H1 (cell line): ENCODE measurements around the gene C14orf132.

Source experiments
- BACH1 ChIP-seq: IDR thresholded peaks from 2 replicates; pipeline ENCODE4 v1.6.1; 2012; ENCODE audit warnings: low read length, improper control_type of control experiment
- E2F6 ChIP-seq: IDR thresholded peaks from 2 replicates; pipeline ENCODE4 v1.6.1; 2012; ENCODE audit warnings: inconsistent platforms
- EZH2 ChIP-seq: fragments of 200-600 bp; sonication (generic); IDR thresholded peaks from 2 replicates; pipeline ENCODE4 v1.7.1; 2012; ENCODE audit warnings: low read depth, mild to moderate bottlenecking, moderate library complexity, low read length, inconsistent platforms; ENCODE audit not compliant: severe bottlenecking
- JUND ChIP-seq: IDR thresholded peaks from 2 replicates; pipeline ENCODE4 v1.6.1; 2011; ENCODE audit warnings: mild to moderate bottlenecking, improper control_type of control experiment, low read length
- NRF1 ChIP-seq: IDR thresholded peaks from 2 replicates; pipeline ENCODE4 v1.6.1; 2011; ENCODE audit warnings: mild to moderate bottlenecking, low read depth, low read length, improper control_type of control experiment
- POLR2A ChIP-seq, 2 experiments: IDR thresholded peaks; 1 replicate in 1 of 2; 2 replicates in 1 of 2; pipeline ENCODE4 v1.6.1; 2011; ENCODE audit warnings: low read depth in 2 of 2, low read length in 2 of 2, mild to moderate bottlenecking in 2 of 2; ENCODE audit errors: control extremely low read depth in 1 of 2
- POLR2AphosphoS5 ChIP-seq: IDR thresholded peaks from 2 replicates; pipeline ENCODE4 v1.6.1; 2011; ENCODE audit warnings: low read depth, low read length
- SIN3A ChIP-seq, 2 experiments: IDR thresholded peaks in 1 of 2; conservative IDR thresholded peaks in 1 of 2; 2 replicates each; pipeline ENCODE4 v1.6.1; 2011 to 2012; ENCODE audit warnings: low read length in 2 of 2, improper control_type of control experiment in 1 of 2, low read depth in 1 of 2, mild to moderate bottlenecking in 1 of 2
- YY1 ChIP-seq: IDR thresholded peaks from 2 replicates; pipeline ENCODE4 v1.6.1; 2011; ENCODE audit warnings: low read depth, mild to moderate bottlenecking, low read length
- TF ChIP-seq, protein P1 (sequence below), 3 experiments: IDR thresholded peaks; 1 replicate in 2 of 3; 2 replicates in 1 of 3; pipeline versions ENCODE4 v1.5.1 to v1.6.1; 2011; ENCODE audit warnings: low read length in 3 of 3, mild to moderate bottlenecking in 3 of 3, inconsistent platforms in 2 of 3, low read depth in 1 of 3, moderate library complexity in 1 of 3; ENCODE audit not compliant: insufficient read depth in 1 of 3; ENCODE audit errors: control extremely low read depth in 1 of 3
- TF ChIP-seq, protein P2 (sequence below): IDR thresholded peaks from 2 replicates; pipeline ENCODE4 v1.6.1; 2011; ENCODE audit warnings: low read length, improper control_type of control experiment

GRCh38 chr14:96095058-96095457 lies 55.9 kb downstream of the C14orf132 start:
- TF ChIP-seq, protein P1, sequence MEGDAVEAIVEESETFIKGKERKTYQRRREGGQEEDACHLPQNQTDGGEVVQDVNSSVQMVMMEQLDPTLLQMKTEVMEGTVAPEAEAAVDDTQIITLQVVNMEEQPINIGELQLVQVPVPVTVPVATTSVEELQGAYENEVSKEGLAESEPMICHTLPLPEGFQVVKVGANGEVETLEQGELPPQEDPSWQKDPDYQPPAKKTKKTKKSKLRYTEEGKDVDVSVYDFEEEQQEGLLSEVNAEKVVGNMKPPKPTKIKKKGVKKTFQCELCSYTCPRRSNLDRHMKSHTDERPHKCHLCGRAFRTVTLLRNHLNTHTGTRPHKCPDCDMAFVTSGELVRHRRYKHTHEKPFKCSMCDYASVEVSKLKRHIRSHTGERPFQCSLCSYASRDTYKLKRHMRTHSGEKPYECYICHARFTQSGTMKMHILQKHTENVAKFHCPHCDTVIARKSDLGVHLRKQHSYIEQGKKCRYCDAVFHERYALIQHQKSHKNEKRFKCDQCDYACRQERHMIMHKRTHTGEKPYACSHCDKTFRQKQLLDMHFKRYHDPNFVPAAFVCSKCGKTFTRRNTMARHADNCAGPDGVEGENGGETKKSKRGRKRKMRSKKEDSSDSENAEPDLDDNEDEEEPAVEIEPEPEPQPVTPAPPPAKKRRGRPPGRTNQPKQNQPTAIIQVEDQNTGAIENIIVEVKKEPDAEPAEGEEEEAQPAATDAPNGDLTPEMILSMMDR (IDR thresholded peaks at IDR 0.05; ENCODE audit: control extremely low read depth in 1 of 3, insufficient read depth in 1 of 3, low read depth in 1 of 3, low read length in 3 of 3): no peak
- TF ChIP-seq POLR2AphosphoS5: no peak
- no peak for TF ChIP-seq BACH1
- TF ChIP-seq, protein P2, sequence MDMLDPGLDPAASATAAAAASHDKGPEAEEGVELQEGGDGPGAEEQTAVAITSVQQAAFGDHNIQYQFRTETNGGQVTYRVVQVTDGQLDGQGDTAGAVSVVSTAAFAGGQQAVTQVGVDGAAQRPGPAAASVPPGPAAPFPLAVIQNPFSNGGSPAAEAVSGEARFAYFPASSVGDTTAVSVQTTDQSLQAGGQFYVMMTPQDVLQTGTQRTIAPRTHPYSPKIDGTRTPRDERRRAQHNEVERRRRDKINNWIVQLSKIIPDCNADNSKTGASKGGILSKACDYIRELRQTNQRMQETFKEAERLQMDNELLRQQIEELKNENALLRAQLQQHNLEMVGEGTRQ: no peak
- TF ChIP-seq EZH2: no peak
- no peak for TF ChIP-seq YY1
- TF ChIP-seq SIN3A (conservative IDR thresholded peaks at IDR 0.05 in 1 of 2, IDR thresholded peaks at IDR 0.05 in 1 of 2; ENCODE audit: low read depth in 1 of 2, low read length in 2 of 2): no peak
- no peak for TF ChIP-seq NRF1
- TF ChIP-seq JUND: no peak
- TF ChIP-seq POLR2A (IDR thresholded peaks at IDR 0.05; ENCODE audit: control extremely low read depth in 1 of 2, low read depth in 2 of 2, low read length in 2 of 2): no peak
- no peak for TF ChIP-seq E2F6
